NCI-H2171 treated with DMSO at 0.1 percent for 48 hours (cell line): ENCODE results near the gene ANKRD18A.
"Not testable (repeated sequence)": the region's sequence is repeated elsewhere in the genome, so short reads cannot be mapped to it uniquely, and the experiment has no call there.

ENCODE experiments used
- DNase-seq: peaks from one replicate; lab custom pipeline; 2025; lab: John Stamatoyannopoulos, UW

The ANKRD18A gene

DNA sequence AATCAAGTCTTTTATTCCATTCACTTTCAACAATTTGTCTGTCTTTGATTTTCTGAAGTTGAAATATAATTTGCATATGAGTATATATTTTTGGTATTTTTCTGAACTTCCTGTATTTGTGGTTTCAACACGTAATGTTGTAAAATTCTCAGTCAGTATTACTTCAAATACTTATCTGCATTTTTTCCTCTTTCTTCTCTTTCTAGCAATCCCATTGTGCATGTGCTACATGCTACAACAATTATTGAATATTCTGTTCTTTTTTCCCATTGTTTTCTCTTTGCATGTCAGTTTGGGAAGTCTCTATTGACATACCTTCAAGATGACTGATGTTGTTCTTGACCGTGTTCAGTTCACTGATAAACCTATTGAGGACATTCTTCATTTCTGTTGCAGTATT, 5.6 kb upstream of the ANKRD18A start:
- DNase-seq = no peak

DNA sequence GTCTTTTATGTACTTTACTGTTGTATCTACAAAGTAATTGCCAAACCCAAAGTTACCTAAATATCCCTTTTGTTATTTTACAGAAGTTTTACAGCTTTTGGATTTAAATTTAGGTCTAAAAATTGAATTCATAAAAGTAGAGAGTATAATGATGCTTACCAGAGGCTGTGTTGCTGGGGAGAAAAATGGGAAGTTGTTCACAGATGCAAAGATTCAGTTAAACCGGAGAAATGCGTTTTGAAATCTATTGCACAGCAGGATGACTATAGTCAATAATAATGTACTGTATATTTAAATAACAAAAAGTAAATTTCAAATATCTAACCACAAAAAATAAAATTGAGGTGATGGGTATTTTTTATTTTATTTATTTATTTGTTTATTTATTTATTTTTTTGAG, 2.6 kb upstream of the ANKRD18A start:
- no peak for DNase-seq

DNA sequence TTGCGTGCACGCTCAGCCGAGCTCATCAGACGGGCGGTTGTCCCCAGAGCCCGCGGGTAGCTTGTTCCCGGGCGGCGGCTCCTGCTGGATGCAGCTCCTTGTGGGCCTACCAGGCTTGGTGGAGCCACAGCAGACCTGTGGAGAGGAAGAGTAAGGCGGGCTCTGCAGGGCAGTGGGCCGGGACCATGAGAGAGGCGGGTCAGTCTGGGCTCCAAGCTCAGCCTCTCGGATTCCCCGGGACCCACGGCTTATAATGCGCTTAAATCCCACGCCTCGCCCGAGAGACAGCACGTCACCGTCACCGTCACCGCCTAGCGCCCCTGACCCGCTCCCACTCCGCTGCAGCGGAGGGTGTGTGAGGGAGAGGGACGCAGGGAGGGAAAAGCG, 1.9 kb upstream of the ANKRD18A start:
- peak; percentile 55 for DNase-seq

DNA sequence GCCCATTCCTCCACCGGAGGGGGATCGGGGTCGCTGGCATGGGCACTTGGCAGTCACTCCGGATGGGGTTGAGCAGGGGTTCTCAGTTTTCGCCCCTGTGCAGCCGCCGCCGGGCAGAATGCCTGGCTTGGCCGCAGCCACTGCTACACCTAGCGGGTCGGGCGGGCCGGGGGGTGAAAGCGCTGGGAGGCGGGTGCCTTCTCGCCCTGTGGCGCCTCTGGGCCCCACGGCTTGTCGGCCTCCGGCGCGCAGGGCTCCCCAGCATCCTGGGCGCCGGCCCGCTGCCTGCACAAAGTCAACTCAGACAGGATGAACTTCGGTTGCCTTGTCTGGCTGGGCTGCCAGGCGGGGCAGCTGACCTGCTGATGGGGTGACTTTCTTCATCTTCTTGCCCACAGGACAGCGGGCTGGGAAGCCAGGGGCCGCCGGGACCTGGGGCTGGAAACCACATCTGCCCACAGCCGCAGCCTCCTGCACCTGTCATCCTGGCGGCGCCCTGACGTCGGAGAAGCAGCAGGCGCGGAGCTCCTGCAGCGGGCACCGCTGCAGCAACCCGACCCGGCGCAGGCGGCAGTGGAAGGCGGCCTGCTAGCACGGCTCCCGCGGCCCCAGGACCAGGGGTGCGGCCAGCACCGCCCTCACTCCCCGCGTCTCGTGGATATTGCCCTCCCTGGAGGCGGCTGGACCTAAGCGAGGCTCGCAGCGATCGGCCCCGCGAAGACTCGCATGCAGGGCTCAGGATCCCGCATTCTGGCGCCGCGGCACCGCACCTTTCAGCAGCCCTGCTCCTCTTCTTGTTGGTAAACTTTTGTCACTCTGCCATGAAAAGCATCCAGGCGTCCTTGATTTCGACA, 1.3 kb upstream of the ANKRD18A start:
- DNase-seq = peak; percentile 60

DNA sequence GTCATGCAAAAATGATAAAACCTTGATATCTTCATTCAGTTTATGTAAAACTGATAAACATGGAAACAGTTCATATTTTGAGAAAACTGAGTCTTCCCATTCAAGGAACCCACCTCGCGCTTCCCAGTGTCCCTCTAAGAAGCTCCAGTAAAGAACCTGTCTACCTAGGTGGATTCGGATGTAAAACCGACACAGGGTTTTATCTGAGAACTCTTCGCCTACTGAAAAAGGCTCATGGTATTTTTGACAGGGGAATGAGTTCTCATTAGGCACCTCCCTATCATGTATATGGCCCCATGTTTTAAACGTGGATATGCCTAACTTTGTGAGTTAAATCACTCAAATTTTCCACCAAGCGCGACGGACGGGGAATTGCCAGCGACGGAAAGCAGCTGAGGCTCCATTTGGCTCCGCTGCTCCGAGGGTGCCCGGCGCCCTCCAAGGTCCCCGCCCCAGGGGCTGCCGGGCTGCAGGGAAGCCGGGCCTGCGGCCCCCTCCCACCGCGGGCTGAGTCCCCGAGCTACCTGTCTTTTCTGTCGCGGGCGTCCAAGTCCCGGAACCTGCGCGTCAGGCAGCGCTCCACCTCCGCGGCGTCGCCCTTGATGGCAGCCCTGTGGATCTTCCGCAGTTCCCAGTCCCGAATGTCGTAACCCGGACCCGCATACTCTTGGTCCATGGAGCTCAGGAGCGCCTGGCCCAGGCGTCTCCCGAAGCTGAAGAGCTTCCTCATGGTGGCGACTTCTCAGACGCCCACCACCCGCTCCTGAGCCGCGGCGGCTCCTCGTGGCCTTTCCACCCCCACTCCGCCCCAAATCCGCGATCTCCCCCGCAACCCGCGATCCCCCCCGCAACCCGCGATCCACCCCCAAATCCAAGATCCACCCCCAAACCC, 594 bp downstream of the ANKRD18A start:
- peak; percentile 50 for DNase-seq

DNA sequence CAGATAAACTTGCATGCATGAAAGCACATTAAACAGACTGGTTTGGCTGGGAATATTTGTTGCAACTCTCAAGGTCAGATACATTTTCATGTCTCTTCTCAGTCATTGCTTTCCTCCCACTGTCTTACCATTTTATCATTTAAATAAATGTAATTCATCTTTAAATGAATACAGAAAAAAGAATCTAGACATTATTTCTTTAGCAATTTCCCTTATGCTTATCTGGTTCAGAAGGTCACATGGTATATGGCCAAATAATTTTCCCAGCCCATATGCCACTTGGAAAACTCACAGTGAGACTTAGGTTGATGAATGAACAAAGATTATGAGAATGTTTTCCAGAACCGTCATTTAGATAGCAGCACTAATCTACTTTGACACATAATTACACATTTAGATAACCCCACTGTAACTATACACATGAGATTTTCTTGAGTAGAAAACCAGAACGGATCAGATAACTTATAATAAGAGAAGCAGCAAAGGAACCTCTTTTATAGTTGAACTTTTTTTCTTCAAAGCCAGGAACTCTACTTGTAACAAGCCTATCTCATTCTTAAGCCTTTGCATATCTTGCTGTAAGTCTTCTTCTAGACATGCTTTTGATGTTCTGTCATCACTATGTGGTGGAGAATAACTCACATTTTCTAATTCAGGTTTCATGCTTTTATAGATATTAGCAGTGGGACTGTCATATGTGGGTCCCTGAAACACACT, 22.2 kb downstream of the ANKRD18A start:
- DNase-seq = not testable (repeated sequence)

DNA sequence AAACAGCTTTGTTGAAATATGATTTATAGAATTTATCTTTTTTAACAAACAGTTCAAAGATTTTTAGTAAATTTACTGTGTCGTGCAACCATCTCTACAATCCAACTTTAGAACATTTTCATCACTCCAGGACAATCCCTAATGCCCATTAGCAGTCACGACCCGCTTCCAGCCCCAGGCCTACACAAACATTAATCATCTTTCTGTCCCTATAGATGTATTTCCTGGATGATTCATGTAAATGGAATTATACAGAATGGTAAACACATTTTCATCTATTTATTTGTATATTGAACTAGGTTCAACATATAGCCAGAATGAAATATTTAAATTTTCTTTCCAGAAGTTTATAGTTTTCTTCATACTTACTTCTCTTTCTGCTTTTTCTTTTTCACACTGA, 25.3 kb downstream of the ANKRD18A start:
- not testable (repeated sequence) for DNase-seq

DNA sequence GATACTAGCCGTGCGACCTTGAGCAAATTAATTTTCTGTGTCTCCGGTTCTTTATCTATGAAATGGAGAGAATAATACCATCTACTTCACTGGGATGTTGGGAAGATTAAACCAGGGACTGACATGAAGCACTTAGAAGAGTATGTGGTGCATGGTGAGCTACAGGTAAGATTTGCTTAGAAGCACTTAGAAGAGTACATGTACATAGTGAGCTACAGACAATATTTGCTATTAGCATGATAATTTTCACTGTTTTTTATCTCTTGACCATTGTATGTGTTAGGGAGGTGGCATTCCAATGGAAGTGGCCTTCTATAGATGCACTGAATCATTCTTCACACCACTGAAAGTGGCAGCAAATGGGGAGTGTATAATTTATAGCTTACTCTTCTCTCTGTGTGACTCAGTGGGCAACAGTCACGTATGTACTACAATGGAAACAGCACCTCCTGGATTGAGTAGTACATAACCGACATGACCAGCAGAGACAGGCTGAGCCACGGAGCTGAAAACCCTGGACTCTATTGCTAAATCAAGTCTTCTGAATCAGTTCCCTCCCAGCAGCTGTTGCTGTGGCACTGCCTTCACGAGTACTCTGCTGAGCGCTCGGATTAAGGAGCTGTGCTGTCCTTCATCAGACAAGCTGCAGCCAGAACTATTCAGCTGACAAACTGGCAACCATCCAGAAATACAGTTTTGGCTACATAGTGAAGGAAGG, 28.9 kb downstream of the ANKRD18A start:
- DNase-seq = peak; percentile 12

DNA sequence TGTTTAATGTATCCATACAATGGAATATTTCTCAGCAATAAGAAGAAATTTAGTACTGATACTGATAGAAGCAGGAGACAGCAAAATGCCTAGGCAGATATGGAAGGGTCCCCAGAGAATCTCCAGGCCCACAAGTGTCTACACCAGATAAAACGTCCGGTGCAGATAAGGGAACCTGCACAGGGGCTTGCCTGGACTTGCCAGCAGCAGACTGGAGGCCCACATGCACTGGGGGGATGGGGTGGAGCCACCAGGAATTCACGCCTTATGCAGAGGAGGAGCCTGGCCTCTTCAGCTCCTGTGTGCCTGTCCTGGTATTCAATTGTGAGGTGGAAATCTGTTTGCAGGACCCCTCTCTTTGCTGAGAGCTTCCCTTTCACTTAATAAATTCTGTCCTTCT, 36.6 kb downstream of the ANKRD18A start:
- peak; percentile 5 for DNase-seq

DNA sequence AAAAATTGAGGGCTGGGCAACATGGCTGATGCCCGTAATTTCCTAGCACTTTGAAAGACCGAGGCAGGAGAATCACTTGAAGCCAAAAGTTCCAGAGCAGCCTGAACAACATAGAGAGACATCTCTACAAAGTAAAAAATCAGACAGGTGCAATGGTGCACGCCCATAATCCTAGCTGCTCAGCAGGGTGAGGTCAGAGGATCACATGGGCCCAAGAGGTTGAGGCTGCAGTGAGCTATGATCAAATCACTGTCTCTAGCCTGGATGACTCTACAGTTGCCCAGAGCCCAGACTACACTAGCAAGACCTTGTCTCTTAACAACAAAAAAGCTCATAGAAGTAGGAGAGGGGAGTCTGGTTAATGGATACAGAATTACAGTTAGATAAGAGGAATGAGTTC, 40.3 kb downstream of the ANKRD18A start:
- DNase-seq = not testable (repeated sequence)

DNA sequence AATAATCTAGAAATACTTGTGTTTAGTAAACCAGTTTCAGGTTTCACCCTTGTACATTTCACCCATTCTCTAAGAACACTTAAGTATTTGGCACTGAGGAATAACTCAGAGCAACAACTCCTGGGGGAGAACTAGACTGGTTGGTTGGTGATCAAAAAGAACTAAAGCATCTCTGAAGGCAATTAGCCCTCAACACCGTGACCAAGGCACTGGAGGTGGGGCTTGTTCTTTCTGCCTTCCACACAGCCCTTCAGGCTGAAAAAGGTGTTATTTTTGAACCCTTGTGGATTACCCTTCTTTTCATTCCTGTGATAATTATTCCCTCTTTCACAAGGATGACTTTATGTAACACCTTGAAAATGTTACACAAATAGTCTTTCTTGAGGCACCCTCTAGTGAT, 44.2 kb downstream of the ANKRD18A start:
- not testable (repeated sequence) for DNase-seq

DNA sequence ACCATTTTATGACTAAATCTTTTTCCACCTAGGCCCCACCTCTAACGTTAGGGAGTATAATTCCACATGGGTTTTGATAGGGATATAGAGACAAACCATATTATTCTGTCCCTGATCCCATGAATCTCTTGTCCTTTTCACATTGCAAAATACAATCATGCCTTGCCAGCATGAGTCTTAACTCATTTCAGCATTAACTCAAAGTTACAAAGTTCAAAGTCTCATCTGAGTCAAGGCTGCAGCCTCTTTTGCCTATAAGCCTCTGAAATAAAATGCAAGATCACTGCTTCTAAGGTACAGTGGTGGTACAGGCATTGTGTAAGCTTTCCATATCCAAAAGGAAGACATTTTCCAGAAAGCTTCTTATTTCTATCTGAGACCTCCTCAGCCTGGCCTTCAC, 54.3 kb downstream of the ANKRD18A start:
- not testable (repeated sequence) for DNase-seq

DNA sequence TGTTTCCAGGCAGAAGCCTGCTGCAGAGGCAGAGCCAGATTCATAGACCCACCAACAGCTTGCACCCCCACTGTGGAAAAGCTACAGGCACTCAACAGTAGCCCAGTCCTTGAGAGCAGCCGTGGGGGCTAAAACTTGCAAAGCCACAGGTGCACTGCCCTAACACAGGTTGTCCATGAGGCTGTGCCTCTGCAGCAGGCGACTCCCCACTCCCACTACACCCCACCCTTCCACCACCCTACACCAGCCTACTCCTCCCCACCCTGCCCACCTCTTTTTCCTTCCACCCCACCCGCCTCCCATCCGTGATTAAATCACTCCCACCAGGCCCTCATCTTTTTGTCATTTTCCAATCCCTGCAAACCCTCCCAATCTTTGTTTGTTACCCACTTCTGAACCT, 55.2 kb downstream of the ANKRD18A start:
- not testable (repeated sequence) for DNase-seq

DNA sequence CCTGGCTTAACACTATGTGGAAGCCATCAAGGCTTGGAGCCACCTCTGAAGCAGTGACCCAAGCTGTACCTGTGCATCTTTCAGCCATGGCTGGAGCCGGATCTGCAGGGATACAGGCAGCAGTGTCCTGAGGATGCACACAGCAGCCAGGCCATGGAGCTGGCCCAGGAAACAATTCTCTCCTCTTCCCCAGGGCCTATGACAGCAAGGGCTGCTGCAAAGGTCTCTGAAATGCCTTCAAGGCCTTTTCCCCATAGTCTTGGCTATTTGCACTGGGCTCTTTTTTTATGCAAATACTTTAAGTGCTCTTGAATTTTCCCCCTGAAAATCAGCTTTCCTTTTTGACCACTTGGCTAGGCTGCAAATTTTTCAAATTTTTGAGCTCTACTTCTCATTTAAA, 56.5 kb downstream of the ANKRD18A start:
- not testable (repeated sequence) for DNase-seq

DNA sequence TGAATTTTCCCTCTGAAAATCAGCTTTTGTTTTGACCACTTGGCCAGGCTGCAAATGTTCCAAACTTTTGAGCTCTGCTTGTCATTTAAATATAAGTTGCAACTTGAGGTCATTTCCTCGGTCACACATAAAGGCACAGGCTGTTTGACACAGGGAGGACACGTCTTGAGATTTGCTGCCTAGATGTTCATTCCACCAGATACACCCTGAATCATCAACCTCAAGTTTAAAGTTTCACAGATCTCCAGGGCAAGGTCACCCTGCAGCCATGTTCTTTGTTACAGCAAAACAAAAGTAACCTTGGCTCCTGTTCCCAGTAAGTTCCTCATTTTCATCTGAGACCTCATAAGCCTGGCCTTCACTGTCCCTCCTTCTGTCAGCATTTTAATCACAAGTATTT, 59.3 kb downstream of the ANKRD18A start:
- not testable (repeated sequence) for DNase-seq

DNA sequence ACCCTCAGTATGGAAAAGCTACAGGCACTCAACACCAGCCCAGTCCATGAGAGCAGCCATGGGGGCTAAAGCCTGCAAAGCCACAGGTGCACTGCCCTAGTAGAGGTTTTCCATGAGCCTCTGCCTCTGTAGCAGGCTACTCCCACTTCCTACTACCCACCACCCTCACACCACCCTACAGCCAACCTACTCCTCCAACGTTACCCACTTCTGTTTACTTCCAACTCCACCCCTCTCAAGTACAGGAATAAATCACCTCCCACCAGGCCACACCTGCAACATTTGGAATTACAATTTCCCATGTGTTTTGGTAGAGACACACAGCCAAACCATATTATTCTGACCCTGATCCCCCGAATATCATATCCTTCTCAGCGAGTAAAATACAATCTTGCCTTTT, 61.2 kb downstream of the ANKRD18A start:
- DNase-seq = not testable (repeated sequence)

DNA sequence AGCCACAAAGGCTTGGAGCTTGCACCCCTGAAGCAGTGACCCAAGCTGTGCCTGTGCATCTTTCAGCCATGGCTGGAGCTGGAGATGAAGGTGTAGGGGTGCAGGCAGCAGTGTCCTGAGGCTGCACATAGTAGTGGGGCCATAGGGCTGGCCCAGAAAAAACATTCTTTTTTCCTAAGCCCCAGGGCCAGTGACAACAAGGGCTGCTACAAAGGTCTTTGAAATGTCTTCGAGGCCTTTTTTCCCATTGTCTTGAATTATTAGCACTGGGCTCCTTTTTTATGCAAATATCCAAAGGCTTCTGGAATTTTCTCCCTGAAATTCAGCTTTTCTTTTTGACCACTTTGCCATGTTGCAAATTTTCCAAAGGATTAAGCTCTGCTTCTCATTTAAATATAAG, 62.6 kb downstream of the ANKRD18A start:
- not testable (repeated sequence) for DNase-seq

DNA sequence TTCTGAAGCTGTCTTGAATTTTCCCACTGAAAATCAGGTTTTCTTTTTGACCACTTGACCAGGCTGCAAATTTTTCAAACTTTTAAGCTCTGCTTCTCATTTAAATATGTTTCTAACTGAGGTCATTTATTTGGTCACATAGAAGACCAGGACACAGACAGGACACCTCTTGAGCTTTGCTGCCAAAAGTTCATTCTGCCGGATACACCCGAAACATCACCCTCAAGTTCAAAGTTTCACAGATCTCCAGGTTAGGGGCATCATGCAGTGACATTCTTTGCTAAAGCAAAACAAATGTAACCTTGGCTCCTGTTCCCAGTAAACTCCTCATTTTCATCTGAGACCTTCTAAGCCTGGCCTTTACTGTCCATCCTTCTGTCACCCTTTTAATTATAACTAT, 65.4 kb downstream of the ANKRD18A start:
- DNase-seq = not testable (repeated sequence)

DNA sequence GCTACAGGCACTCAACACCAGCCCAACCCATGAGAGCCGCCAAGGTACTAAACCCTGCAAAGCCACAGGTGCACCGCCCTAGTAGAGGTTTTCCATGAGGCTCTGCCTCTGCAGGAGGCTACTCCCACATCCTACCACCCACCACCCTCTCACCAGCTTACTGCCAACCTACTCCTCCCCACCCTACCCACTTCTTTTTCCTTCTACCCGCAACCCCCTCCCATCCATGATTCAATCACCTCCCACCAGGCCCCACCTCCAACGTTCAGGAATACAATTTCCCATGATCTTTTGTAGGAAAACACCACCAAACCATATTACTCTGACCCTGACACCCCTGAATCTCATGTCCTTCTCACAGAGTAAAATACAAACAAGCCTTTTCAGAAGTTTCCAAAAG, 67.4 kb downstream of the ANKRD18A start:
- DNase-seq = not testable (repeated sequence)

DNA sequence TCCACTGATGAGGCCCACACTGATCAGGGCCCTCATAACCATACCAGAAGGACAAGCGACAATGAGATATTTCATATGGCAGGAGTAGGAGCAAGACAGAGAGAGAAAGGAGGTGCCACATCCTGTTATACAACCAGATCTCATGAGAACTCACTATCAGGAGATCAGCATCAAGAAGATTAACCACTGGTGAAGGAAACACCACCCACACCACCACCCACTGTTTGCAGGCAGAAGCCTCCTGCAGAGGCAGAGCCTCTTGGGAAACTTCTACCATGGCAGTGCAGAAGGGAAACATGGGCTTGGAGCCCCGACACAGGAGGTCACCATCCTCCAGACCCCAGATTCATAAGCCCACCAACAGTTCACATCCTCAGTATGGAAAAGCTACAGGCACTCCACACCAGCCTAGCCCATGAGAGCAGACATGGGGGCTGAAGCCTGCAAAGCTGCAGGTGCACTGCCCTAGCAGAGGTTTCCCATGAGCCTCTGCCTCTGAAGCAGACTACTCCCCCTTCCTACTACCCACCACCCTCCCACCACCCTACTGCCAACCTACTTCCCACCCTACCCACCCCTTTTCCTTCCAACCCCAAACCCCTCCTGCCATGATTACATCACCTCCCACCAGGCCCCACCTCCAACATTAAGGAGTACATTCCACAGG, 73.8 kb downstream of the ANKRD18A start:
- DNase-seq = not testable (repeated sequence)

DNA sequence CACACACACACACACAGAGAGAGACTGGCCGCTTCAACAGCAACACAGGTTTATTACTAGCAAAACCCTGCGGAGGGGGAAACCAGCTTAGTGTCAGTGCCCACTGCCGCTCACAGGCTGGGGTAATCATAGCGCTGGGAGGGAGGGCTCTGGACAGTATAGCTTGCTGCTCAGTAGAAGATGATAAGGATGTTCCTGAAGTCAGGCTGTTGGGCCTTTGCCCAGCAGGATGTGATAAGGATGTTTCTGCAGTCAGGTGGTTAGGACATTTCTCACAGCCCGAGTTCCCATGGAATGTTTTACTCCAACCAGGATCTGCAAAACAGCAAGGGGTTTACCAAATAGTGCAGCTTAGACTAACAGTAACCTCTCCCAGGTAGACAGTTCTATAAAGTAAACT, 79.9 kb downstream of the ANKRD18A start:
- not testable (repeated sequence) for DNase-seq
